AG09309 (cell line): ENCODE measurements around the gene KDF1.

ENCODE experiments used
- DNase-seq: peaks from one replicate; pipeline ENCODE4 v3.0.0-alpha.2; 2010; ENCODE audit warnings: low read depth
- H3K4me3 ChIP-seq: 2 replicates; pipeline ENCODE4 v1.5.1; 2011; ENCODE audit warnings: mild to moderate bottlenecking, low read depth, low read length, moderate library complexity; ENCODE audit not compliant: control insufficient read depth
- CTCF ChIP-seq: IDR thresholded peaks from 2 replicates; pipeline ENCODE4 v1.5.1; 2011; ENCODE audit warnings: mild to moderate bottlenecking, low read depth, low read length, inconsistent platforms; ENCODE audit not compliant: insufficient read depth, control insufficient read depth; ENCODE audit errors: missing control alignments

The KDF1 gene

GRCh38 chr1:26938659-26939025, 21.6 kb downstream of the KDF1 start:
- H3K4me3 ChIP-seq, result no peak overlapping the region
- no peak for TF ChIP-seq CTCF
- DNase-seq, result no peak

DNA sequence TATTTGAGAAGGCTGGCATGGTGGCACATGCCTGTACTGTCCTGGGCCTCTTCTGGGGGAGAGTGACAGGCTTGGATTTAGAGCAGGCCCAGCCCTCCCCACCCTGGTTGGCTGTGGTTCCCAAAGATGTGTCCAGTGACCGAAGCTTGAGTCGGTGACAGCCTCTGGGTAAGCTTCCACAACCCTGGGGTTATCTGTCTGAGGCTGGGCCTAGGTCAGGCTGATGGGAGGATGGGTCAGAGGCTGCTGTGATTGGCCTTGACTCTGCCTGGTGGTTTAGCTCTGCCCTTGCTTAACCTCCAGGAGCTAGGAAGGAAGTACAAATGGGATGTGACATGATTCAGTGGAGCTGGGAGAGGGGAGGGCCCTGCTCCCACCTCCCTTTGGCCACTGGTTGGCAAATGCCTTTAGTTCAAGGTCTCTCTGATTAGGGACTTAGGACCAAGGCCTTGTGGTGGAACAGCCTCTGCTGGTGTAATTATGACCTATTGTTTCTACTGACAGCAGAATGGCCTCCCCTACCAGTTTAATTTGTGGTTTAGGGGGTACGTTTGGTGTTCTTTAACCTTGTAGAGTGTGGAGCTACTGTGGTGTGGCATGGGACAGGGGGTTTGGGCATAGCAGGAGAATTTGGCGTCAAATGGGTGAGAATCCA, 22.1 kb downstream of the KDF1 start:
- no peak for TF ChIP-seq CTCF
- no peak overlapping the region for H3K4me3 ChIP-seq
- DNase-seq, result no peak

- TF ChIP-seq CTCF, result no peak
- no peak for DNase-seq
- no peak overlapping the region for H3K4me3 ChIP-seq
Measured at GRCh38 chr1:26936823-26937222, 23.4 kb downstream of the KDF1 start.

DNA sequence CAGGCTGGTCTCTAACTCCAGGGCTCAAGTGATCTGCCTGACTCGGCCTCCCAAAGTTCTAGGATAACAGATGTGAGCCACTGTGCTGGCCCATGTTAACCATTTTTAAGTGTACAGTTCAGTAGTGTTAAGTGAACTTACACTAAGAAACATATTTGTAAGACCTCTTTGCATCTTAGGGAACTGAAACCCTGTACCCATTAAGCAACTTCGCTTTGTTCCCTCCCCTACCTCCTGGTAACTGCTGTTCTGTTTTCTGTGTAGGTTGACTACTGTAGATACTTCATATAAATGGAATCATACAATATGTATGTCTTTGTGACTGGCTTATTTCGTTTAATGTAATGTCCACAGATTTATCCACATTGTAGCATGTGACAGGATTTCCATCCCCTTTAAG, 27.7 kb downstream of the KDF1 start:
- H3K4me3 ChIP-seq, result no peak overlapping the region
- no peak for TF ChIP-seq CTCF
- DNase-seq, result no peak

DNA sequence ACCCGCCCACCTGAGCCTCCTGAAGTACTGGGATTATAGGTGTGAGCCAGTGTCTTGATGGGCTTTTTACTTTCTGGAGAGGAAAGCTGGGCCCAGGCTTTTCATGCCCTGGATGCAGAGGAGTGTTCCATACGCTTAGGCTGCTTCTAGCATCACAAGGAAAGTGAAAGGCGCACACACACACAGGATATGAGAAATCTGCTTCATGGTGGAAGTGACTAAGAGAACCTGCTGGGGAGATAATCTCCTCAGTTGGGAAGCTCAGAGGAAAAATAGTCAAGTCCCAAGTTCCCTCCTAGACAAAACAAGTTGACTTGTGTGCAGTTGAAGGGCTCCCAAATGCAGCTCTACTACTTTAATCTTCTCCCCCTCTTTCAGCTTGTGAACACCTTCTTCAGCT, 36.6 kb downstream of the KDF1 start:
- DNase-seq, result no peak
- TF ChIP-seq CTCF, result no peak
- H3K4me3 ChIP-seq, result no peak overlapping the region

DNA sequence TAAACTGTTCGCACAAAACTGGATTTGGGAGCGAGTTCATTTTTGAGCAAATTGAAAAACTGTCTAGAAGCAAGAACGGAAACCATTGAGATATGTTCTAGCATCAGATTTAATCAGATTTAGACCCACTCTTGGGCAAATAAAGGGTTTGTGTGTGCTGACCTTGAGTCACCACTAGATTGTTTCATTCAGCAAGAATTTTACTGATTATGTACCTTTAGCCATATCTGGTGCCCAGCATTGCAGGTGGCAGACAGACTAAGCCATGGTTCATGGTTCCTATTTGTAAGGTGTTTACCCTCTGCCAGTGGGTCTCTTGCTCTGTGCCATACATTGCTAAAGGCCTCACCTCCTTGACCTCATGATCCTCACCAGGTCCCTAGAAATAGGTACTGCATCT, 37.4 kb downstream of the KDF1 start:
- no peak for TF ChIP-seq CTCF
- no peak for DNase-seq
- H3K4me3 ChIP-seq, result peak overlapping the region; percentile 66

DNA sequence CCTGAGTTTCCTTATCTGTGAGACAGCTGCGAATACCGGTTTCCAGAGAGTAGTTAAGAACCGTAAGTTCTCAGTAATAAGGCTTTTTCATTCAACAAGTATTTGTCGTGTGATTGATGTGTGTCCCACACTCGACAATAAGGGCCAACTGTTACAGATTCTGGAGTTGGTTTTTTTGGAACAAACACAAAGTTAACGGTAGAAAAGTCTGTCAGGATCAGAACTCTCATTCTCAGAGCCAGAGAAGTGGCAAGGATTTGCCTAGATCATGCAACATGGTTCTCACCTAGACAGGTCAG, 37.9 kb downstream of the KDF1 start:
- DNase-seq, result no peak
- H3K4me3 ChIP-seq, result peak overlapping the region; percentile 66
- no peak for TF ChIP-seq CTCF
